Left renal pelvis (tissue), 4 donors: ENCODE results near the gene NPL. TPM values are rescaled to one million over a fixed set of nuclear protein-coding genes. Genes with fewer than 3 reads are reported as not detected.

Experiments
- DNase-seq, 4 donors: peaks; one replicate each; pipeline ENCODE4 v3.0.0-alpha.2; 2013; ENCODE audit warnings: low read depth in 4 of 4, low spot score in 3 of 4
- polyA plus RNA-seq, 4 donors: library from polyadenylated mRNA; unstranded; fragments of 120-200 nt; gene quantifications; one replicate each; pipeline ENCODE4 v1.2.1, GENCODE V29; 2013; ENCODE audit not compliant: insufficient read length in 4 of 4

Gene NPL, protein sequence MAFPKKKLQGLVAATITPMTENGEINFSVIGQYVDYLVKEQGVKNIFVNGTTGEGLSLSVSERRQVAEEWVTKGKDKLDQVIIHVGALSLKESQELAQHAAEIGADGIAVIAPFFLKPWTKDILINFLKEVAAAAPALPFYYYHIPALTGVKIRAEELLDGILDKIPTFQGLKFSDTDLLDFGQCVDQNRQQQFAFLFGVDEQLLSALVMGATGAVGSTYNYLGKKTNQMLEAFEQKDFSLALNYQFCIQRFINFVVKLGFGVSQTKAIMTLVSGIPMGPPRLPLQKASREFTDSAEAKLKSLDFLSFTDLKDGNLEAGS
- 10 to 100 TPM in 2 of 4 donors, 1 to 10 TPM in 2; 8.0 to 12.3 (median 10.1) TPM for polyA plus RNA-seq

- DNase-seq = peak; percentile 42 to 60 (median 51)
Observed at GRCh38 chr1:182789138-182790076, at the start of gene NPL. Gene NPL (plus strand): TSS chr1:182789773. CDS start chr1:182794372, 4,599 bp downstream.

- DNase-seq = no peak
Observed at GRCh38 chr1:182740120-182740519, 49.5 kb upstream of the NPL start.

- DNase-seq = no peak
Observed at GRCh38 chr1:182742780-182743179, 46.8 kb upstream of the NPL start.

DNA sequence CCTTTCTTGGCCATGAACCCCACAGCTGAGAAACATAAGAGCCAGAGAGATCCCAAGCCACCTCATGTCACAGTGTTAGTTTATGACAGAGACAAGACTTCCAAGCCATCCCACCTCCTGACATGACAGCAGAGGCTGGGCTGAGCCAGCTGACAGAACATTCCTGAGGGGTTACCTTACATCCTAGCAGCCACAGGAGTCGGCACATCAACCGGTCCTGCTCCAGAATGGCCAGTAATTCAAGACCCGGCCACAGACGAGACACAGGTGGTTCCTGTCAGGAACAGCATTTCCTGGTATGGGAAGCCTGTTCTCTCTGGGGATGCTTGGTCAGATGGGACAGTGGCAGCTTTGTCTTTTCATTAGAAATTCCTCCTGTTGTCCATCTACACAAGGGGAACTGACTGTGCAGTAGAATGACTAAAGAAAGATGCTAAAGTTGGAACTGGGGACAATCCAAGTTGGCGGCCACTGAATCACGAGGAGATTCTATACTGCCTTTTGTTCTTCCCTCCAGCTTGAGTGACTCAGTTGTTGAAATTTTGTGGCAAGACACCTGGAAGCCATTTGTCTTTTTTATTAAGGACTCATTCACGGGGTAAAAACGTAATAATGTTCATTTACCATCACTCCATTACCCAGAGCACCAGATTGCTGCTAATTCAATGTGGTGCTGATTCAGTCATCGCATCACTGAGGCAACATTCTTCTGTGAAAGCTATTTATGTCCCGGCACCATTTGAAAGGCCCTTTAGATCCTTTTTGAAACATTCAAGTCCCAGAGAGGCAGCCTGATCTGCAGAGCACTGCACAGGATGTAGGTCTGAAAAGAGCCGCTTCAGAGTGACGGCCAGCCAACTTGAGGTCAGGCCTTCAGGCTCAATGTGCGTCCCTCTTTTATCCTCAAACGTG is 37.2 kb upstream of the NPL start:
- DNase-seq = peak in 2 of 4 donors; percentile 29 to 59

GRCh38 chr1:182754087-182754486 is 35.5 kb upstream of the NPL start:
- no peak for DNase-seq

DNA sequence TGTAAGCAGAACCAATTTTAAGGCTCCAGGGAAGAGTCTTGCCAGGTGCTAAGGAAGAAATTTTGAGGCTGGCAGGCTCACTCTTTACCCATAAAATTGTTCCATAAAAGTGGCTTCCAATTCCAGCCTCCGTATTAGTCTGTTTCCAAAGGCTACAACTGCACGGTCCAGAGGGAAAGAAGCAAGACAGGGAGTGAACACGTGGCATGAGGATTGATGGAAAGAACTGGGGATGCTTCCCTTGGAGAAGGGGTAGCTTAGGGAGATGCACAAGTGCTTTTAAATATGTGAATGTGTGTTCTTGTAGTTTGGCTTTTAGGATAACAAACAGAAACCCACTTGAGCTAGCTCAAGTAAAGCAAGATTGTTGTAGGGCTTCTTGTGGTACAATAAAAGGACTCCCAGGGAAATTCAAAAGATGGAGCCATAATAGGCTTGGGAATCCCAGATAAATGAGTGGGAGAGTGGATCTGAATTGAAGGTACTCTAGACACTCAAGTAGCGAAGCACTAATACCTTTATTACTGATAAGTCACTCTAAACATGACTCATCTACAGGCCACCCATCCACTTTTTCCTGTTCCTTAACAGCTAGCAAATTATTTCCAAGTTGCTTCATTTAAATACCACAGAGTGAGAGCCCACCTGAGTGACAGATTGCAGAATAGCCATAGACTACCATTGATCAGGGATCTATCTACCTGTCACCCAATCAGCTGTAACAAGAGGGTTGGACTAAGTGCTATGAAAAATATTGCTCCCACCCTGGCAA is 34.8 kb upstream of the NPL start:
- DNase-seq = no peak

DNA sequence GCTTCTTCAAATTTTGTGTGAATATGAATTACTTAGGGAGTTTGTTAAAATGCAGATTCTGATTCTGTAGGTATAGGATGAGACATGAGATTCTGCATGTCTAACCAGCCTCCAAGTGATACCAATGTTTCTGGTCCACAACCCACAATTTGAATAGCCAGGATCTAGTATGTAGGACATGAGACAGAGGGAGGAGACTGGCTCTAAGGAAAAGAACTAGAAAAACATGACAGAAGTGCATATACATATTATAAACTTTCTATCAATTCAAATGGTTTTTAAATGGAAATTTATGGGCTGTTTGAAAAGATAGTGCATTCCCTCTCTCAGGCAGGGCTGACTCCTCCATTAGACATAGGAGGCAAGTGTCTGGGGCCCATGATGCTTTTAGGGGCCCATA is 33.9 kb upstream of the NPL start:
- no peak for DNase-seq

DNA sequence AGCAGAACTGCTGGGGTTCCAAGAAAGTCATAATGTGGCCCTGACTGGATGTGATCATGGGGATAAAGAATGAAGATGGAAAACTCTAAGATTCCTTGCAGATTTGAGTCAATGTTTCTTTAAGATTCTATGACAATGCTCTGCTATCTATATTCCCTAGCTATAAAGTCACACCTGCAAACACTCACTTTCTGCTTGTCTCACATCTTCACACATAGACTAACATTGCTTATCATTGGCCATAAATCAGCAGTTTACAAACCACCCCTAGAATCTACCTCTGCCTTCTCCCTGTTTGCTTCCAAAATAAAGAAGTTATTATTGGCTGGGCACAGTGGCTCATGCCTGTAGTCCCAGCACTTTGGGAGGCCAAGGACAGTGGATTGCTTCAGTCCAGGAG is 33.1 kb upstream of the NPL start:
- DNase-seq = no peak

- no peak for DNase-seq
Observed at GRCh38 chr1:182761396-182762395, 27.9 kb upstream of the NPL start.

GRCh38 chr1:182762536-182762935 is 27.0 kb upstream of the NPL start:
- DNase-seq = no peak

DNA sequence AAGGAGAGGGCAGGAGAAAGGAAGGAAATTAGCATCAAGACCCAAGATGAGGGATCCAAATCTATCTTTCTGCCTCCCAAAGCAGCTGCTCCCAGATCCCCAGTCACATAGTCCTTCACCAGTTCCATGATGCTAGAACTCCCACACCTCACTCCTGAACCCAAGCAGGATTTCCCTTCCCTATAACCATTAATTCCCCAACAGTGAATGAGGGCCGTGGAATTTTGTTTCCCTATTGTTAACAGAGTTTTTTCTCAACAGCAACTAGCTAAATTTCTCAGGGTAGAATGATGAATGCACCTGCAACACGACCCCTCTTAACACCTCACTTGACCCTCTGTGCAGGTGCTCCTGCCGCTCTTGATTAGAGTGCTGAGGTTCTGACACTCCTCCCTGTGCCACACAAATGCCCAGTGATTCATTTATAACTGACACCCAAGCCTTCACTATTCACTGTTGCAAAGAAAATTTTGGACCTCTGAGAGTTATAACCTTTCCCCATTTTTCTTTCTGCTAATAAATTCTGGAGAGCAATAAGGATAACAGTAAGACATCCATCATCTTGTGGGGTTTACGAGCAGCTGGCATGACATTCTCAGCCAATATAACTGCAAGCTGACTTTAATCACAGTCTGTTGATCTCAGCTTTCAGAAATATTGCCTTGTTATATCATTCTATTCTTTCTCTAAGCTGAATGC is 25.4 kb upstream of the NPL start:
- DNase-seq = no peak

- DNase-seq = no peak
Observed at GRCh38 chr1:182765391-182765790, 24.2 kb upstream of the NPL start.

DNA sequence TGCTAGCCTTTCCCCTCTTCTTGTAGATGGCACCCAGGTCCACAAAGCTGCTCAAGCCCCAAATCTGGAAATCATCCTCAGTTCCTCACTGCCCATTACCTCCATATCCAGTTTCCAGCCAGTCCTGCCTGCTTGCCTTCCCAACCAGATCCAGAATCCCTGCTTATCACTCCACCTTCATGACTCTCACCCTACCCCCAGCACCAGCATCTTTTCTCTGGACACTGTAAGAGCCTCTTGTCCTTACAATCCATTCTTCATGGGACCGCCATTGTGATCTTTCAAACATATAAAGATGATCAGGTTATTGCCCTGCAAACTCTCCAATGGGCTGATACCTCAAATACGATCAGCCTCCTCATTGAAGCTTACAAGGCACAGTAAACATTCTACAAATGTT is 23.5 kb upstream of the NPL start:
- no peak for DNase-seq

DNA sequence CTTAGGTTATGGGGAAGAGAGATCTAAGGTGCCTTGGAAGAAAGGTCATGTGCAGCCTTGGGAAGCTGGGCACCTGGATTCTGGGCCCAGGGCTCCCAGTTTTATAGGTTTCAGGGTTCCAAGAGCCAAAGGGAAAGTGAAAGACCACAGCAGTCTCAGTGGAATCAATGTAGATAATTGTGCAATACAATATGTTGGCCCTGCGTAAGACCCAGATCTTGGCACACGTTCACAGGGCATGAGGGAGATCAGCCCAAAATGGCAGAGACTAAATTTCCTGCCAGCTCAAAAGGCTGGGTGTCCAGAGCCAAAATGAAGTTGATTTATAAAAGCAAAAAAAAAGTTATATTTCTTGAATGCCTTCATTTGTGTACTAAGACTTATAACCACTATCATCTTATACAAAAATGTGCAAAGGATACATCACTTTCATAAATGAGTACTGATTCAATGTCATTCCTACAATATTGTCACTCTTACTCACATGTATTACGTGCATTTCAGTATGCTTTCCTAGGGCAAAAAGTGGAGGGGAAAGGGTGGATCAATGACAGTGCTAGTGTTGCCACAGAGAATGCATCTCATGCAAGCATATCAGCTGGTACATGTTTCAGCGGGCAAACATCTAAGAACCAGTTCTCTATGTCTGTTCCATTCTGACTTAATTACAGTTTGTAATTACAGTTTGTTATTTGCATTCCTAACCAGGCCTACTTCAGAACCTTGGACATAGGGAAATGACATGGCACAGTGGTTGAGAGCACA is 22.5 kb upstream of the NPL start:
- no peak for DNase-seq

- no peak for DNase-seq
Observed at GRCh38 chr1:182768963-182769362, 20.6 kb upstream of the NPL start.

GRCh38 chr1:182770232-182770631 is 19.3 kb upstream of the NPL start:
- no peak for DNase-seq
